Right lung (tissue), 5 donors: ENCODE data around the gene DPYD. TPM values are rescaled to one million over a fixed set of nuclear protein-coding genes. Genes with fewer than 3 reads are reported as not detected.

Source experiments
- DNase-seq, 2 donors: peaks; one replicate each; pipeline ENCODE4 v3.0.0-alpha.2; 2013
- polyA plus RNA-seq, 5 donors: library from polyadenylated mRNA; unstranded; fragments of 120-200 nt; gene quantifications; one replicate each; pipeline versions ENCODE4 v1.2.1 to v1.2.3, GENCODE V29; 2013; ENCODE audit warnings: inconsistent platforms in 1 of 5, low replicate concordance in 1 of 5; ENCODE audit not compliant: insufficient read length in 5 of 5, insufficient read depth in 1 of 5

DPYD gene
- polyA plus RNA-seq, 5 donors = 19.1 to 33.5 (median 25.1) TPM

DNA sequence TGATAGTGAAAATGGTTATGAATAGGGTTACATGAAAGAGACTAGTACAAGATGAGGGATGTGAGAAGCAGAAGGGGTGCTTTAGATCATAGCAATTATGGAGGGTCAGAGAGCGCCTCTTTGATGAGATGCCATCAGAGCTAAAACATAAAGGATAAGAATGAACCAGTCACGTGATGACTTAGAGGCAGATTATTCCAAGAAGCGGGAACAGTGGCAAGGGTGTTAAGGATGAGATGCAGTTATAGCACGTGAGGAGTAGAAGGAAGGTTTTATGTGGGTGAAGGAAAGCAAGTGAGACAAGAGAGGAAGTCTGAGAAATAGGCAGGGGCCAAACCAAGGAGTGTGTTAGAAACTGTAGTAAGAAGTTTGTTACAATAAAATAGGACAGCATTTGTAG lies 360.1 kb downstream of the DPYD start:
- DNase-seq = no peak

DNA sequence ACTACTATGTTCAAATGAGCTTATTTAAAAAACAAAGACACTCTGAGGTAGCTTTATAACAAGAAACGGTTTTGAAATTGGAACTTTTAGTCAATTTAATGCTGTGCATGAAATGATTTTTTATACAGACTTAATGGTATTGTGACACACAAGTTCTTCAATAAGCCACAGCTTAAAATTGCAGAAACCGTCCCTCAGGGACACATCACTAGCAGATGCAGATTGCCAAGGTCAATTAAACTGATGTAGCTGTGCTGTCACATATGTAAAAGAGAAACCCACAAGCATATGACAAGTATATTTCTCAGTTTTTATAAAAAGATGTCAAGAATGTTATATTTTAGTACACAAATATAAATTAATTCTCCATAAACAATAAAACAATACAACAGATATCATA lies 366.9 kb downstream of the DPYD start:
- no peak for DNase-seq

DNA sequence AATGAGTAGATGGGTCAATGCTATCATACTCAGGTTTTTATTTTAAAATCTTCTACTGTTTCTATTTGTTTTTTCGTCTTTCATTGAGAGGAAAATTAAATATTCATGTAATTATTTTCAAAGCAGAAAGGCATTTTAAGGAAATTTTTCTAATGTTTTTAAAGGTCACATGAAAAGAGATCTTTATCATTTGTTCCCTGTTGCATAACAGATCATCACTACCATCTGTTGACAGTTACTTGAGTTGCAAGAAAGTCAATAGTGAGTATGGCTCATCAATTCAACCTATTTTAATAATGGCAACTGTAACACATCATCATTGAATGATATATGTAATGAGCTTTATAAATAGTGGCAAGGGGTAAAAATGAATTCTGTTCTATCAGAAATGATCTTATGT lies 369.7 kb downstream of the DPYD start:
- no peak for DNase-seq

DNA sequence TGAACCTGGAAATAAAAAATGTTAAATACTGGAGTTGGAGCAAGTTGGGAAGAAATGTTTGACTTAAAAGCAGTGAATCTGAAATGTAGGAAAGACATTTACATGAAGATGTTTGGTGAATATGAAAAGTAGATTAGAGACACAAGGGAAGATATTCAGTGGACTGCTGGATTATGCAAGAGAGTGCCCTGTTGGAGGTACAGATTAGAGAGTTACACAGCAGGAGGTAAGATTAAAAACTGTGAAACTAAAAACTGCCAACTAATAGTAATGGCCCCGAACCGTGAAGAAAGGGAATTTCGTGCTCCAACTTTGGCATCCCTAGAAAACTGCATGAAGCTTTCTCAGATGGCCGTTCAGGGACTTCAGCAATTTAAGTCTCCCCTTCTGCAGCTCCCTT lies 375.4 kb downstream of the DPYD start:
- DNase-seq = no peak

DNA sequence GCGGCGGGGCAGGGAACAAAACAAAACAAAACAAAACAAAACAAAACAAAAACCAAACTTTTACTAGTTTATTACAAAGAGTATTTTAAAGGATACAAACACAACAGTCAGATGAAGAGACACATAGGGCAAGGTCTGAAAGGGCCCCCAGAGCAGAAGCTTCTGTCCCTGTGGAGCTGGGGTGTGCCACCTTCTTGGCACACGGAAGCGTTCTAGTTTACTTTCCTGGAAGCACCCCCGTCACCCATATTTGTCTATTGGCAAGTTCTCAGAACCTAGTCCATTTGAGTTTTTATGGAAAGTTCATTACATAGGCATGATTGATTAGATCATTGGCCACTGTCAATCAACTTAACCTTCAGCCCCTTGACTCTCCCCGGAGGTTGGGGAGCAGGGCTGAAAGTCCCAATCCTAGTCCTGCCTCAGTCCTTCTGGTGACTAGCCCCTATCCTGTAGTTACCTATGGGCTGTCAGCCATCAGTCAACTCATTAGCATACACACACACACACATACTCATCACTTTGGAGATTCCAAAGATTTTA lies 380.4 kb downstream of the DPYD start:
- DNase-seq = no peak

DNA sequence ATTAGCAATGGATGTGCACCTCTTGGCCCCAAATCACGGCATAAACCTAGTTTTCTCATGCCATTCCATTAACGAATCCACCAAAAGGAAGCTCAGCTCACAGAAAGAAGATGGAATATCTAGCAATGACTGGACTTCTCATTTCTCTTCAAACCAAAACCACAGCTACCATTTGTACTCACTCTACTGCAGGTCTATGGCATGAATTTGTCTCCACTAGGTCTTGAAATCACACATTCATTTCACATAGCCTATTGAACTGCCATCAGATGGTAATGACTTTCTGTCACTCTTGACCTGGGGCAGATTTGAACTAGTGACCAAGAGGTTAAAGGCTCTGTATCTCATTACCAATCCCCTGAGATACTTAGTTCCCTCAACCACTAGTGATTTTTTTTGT lies 382.7 kb downstream of the DPYD start:
- no peak for DNase-seq

DNA sequence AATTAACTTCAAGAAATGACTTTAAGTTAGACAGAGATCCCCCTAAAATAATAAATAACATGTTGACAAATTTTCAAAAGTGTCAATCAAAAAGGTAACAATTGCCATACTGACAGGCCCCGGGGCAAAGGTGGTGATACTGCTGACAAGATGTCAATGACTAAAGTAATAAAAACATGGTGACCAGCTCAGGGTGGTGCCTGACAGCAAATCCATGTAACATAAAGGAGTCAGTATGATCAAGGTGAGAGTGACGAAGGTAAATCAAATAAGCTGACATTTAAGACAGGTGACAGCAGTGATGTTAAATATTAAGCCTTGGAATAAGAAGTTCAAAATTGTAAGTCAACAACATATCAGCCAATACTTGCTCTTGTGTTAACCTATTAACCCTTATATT lies 387.5 kb downstream of the DPYD start:
- no peak for DNase-seq

DNA sequence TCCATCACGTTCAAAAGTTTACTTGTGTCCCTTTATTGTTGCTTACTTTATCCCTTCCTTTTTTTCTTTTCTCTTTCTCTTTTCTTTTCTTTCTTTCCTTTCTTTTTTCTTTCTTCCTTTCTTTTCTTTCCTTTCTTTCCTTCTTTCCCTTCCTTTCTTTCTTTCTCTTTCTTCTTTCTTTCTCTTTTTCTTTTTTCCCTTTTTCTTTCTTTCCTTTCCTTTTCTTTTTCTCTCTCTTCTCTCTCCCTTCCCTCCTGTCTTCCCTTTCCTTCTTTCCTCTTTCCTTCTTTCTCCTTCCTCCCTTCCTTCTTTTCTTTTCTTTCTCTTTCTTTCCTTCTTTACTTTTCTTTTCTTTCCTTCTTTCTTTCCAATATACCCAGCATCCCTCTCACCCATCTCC lies 391.2 kb downstream of the DPYD start:
- DNase-seq = no peak

DNA sequence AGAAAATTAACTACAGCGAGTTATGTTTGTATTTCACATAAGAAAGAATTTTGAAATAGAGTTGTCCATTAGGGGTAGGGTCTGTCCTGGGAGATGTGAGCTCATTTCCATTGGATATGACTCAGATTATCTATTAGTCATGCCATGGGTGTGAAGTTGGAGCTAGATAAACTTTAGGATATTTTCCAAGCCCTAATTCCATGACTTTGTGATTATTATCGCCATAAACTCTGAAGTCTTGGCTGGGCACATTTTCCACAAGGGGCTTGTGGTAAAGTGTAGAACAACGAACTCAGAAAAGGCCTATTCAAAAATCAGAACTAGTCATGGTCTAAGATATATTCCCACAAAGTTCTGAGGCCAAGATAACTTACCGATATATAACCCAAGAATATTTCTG lies 396.6 kb downstream of the DPYD start:
- no peak for DNase-seq

DNA sequence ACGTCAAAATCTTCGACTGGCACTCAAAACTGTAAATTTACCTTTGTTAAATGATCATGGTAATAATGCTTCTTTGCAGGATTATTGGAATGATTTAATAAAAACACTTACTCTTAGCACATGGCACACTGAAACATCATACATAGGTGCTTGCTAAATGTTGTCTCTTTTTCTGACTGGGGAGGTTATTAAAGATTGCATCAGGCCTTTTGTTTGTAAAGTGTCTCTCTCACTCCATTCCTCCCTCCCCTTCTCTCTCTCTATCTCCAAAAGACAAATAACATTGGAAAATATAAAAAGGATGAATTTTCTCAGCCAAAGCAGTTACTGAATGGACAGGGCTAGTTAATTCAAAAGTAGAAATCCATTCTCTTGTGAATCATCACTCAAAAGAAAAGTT lies 404.2 kb downstream of the DPYD start:
- no peak for DNase-seq

DNA sequence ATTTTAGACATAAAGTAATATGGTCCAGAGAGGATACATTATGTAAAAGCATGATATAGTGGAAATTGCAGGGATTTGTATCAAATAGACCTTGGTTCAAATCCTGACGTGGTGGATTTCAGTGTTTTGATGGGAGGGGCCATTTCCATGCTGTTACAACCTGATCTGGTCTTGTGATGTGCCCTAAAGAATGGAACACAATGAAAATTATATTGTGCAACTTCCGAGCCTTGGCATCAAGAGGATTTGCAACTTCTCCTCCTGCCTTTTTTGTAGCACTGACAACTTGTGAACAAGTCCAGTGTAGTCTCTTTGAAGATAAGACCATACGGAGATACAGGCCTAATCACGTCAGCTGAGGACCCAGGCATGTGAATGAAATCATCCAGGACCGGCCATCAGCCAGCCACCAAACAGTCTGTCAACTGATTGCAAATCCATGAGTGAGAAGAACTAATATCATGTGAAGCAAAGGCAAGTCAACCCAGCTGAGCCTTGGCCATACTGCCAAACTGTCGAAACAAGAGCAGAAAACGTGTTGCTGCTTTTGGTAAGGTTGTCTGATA lies 412.1 kb downstream of the DPYD start:
- DNase-seq = no peak

DNA sequence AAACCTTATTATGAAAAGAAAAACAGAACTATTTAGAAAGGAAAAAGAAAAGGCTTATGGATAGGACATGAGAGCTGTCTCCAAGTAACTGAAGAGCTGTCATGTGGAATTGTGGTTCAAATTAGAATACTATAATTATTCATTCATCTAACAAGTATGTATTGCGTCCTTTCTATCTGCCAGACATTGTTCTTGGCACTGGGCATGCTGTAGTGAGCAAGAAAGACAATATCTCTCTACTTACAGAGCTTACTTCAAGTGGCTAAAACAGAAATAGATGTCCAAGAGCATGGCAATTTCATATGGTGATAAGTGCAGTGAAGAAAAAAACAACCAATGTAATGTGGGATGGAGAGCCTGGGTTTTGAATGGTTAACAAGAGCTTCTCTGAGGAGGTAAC lies 413.0 kb downstream of the DPYD start:
- no peak for DNase-seq

DNA sequence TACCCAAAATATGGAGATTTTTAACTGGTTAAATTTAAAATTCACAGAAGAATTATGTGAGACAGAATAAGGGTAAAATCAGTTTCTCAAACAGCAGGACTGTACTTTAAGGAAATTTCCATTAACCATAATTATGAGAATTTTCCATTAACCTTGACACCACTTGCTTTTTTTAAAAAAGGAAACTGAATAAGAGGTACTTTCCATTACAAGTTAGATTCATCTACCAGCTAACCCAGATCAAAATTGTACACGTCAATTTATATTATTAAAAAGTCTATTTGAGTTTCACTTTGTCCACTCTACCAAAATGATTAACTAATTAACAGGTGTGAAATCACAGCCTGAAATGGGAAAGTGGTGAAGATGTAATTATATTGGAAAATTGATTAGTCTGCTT lies 414.5 kb downstream of the DPYD start:
- DNase-seq = no peak

DNA sequence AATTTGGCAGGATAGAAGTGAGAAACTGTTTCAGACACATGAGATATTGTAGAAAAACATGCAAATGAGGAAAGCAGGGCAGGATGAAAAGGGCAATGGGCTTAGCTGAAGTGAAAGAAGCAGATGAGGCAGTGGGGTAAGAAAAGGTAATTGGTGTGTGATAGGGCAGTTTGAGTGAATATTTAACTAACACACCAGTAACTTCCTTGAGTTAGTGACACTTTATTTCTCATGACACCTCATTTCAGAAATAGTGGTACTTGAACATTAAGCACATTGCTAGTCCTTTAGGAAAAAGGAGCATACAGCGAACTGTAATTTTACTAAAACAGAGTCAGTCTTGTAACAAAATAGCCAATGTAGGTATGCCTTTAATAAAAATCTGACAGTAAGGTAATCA lies 415.0 kb downstream of the DPYD start:
- DNase-seq = no peak

DNA sequence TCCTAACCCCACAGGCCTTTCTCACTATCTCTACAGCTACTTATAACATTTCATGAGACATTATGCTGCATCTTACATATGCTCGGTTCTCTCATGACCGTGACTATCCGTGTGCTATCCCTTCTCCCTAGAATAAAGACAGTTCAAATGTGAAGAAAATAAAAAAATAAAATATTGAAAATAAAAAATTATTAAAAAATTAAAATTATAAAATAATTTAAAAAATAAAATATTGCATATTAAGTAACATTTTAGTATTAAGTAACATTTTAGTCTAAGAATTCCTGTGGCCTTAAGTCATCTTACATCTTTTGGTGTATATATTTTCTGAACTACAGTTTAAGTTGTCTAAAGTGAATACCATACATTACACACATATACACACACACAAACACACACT lies 415.5 kb downstream of the DPYD start:
- DNase-seq = no peak

DNA sequence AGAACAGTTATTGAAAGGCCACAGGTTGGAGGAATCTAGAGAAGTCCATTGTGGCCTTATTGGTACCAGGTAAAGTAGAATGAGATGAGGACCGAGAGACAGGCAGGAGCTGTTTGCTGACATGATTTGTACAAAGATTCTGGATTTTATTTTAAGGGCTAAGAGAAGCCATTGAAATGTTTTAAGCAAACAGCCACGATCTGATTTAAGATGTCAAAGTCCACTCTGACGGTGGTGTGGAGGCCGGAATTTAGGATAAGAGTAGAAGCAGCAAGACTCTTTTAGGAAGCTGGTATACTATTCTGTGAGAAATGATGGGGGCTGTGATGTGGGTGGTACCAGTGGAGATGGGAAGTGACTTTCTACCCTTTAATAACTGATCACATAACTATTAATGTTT lies 418.5 kb downstream of the DPYD start:
- no peak for DNase-seq

DNA sequence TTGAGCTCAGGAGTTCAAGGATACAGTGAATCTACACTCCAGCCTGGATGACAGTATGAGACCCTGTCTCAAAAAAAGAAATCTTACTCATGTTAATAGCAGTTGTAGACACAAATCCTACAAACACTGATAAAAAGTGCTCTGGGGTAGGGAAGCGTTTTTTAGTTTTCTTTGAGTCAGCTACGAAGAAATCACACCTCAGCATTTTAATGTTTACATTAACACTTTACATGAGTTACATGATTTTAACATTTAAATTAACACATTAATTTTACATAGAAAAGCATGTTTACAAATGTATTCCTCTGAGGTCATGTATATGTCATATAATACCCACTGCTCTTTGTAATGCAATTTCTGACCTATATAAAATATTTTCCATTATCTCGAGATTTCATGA lies 419.2 kb downstream of the DPYD start:
- no peak for DNase-seq

DNA sequence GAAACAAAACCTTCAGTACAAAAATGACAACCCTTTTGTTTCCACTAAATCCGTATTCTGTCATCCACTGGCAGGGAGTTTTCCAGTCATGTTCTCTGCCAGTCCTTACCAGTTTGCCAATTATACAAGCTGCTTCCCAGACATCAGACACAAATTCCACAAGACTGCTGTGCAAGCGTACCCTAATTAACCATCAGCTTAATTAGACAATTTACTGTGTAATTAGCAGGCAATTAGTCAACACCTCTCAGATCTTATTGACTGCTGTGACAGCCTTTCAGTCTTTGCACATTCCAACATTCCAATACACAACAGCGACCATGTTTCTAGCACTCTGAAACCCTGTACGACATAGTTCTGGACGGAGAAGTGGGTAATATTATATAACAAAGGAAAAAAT lies 420.1 kb downstream of the DPYD start:
- DNase-seq = peak; percentile 24 to 30

DNA sequence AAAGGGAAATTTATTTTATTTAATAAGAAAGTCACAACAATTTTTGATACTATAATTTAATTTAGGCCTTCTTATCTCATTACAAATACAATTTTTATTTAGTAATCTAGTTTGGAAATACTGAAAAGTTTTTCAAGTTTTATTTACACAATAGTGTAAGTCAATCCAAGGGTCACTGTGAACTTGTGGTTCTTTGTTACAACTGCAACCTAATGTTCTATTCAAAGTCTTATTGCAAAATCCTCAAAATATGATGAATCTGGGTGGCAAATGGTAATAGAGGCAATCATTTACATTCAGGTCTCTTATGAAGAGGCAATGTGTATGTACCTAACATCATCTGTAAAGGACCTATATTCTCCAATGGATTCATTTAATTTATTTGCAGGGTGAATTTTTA lies 421.2 kb downstream of the DPYD start:
- DNase-seq = no peak

DNA sequence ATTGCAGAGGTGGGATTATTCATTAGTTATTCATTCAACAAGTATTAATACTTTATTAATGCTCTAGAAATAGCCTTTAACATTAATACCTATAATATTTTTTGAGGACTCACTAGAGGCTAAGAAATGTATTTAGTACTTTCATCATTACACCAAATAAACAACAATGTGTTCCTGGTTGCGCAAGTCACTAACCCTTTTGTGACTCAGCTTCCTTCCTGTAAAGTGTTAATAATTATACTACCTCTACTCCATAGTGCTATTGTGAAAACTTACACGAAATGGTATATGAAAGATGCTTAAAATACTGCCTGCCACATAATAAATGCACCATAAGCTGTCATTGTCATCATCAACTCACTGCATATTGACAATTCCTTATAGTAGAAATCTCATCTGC lies 431.0 kb downstream of the DPYD start:
- no peak for DNase-seq

DNA sequence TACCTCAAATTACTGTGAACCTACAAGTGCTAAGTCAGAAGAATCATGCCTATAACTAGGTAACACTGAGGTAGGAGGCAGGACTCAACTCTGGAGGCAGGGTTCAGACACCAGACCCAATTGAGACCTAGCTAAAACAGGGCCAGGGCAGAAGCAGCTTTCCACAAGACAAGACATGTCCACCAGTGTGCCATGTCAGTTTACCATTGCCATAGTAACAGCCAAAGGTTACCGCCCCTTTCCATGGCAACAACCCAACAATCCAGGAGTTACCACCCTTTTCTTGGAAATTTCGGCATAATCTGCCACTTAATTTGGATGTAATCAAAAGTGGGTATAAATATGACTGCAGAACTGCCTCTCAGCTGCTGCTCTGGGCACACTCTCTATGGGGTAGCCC lies 432.3 kb downstream of the DPYD start:
- no peak for DNase-seq

DNA sequence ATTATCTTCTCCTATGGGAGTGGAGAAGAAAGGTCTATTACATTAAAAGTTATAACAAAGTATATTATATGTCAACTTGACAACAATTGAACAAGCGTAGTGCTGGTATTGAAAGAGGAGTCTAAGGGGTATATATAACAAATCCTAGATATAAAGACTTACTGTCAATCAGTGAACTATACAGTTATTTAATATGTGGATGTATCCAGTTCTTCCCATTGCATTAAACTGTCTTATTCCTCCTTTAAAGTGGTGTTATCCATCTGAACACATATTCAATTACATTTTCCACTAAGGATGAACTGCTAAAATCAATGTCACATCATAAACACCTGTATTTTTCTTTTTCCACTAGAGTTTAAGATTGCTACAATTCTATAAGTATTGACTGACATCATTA lies 438.8 kb downstream of the DPYD start:
- DNase-seq = no peak

DNA sequence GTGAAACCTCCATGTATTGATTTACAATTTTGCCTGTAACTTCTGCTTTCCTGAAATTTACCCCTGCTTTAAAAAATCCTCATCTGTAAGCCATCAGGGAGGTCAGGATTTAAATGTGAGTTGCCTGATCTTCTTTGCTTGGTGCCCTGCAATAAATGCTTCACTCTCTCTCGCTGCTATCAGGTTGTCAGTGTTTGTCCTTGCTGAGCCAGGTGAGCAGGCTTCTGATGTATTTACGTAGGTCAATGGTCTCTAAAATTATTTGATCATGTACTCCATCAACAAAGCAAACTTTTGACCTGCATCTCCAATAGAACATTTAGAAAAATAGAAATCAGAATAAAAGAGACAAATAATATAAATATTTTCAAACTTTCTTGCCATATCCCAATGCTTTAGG lies 453.4 kb downstream of the DPYD start:
- no peak for DNase-seq

DNA sequence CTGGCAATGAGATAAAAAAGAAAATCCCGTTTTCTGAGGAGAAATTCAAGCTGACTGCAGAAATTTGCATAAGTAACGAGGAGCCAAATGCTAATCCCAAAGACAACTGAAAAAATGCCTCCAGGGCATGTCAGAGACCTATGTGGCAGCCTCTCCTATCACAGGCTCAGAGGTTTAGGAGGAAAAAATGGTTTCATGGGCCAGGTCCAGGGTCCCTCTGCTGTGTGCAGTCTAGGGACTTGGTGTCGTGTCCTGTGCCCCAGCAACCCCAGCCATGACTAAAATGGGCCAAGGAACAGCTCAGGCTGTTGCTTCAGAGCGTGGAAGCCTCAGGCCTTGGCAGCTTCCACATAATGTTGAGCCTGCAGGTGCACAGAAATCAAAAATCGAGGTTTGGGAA lies 456.5 kb downstream of the DPYD start:
- no peak for DNase-seq

DNA sequence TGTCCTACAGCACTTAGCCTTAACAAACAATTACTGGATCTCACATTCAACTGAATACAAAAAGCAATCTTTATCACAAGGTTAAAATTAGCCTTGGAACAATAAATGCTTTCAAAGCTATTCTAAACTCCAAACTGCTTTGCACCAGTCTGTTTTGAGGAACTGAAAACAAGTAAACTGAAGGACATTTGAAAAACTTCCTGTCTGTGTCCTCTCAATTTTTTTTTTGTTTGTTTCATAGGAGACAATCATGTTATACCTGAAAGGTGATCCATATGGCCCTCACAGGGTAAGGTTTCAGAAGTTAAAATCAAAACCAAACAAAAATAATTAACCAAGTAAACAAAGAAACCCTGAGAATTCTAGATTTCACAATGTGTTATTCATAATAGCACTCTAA lies 459.1 kb downstream of the DPYD start:
- no peak for DNase-seq
